Measurements from ENCODE around the gene A4GNT. TPM values are rescaled to one million over a fixed set of nuclear protein-coding genes. Genes with fewer than 3 reads are reported as not detected.
"Not testable (repeated sequence)": the region's sequence is repeated elsewhere in the genome, so short reads cannot be mapped to it uniquely, and the experiment has no call there.

The A4GNT gene
- total RNA-seq, 2 donors from 2014 or later = not detected

DNA sequence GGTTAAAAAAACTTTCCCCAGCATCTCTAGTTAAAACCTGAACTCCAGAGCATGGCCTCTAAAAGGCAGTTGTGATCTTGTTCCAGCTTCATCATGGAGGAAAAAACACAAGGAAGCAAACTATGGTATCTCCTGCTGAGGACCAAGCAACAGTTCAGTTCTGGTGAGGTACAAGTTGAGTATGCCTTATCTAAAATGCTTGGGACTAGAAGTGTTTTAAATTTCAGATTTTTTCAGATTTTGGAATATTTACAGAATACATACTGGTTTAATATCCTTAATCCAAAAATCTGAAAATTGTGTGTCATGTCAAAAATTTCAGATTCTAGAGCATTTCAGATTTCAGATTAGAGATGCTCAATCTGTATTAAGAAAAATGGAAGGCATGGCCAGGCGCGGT lies 32.9 kb upstream of the A4GNT start:
- no peak overlapping the region for H3K4me3 ChIP-seq
- peaks cover 3% of the 10 kb centered on the region for H3K36me3 ChIP-seq
- TF ChIP-seq, protein P1, sequence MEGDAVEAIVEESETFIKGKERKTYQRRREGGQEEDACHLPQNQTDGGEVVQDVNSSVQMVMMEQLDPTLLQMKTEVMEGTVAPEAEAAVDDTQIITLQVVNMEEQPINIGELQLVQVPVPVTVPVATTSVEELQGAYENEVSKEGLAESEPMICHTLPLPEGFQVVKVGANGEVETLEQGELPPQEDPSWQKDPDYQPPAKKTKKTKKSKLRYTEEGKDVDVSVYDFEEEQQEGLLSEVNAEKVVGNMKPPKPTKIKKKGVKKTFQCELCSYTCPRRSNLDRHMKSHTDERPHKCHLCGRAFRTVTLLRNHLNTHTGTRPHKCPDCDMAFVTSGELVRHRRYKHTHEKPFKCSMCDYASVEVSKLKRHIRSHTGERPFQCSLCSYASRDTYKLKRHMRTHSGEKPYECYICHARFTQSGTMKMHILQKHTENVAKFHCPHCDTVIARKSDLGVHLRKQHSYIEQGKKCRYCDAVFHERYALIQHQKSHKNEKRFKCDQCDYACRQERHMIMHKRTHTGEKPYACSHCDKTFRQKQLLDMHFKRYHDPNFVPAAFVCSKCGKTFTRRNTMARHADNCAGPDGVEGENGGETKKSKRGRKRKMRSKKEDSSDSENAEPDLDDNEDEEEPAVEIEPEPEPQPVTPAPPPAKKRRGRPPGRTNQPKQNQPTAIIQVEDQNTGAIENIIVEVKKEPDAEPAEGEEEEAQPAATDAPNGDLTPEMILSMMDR (IDR thresholded peaks at IDR 0.05) = no peak
- H3K9me3 ChIP-seq = no peaks in the 10 kb centered on the region
- no peak overlapping the region for H3K27ac ChIP-seq
- no peaks in the 10 kb centered on the region for H3K27me3 ChIP-seq
- H3K4me1 ChIP-seq = no peaks in the 10 kb centered on the region
- DNase-seq = no peak
- intact Hi-C loops (cut with DNase I) = no loop called here
- H3K9ac ChIP-seq (ENCODE audit: low read depth in 2 of 2, low read length in 2 of 2) = no peak overlapping the region

DNA sequence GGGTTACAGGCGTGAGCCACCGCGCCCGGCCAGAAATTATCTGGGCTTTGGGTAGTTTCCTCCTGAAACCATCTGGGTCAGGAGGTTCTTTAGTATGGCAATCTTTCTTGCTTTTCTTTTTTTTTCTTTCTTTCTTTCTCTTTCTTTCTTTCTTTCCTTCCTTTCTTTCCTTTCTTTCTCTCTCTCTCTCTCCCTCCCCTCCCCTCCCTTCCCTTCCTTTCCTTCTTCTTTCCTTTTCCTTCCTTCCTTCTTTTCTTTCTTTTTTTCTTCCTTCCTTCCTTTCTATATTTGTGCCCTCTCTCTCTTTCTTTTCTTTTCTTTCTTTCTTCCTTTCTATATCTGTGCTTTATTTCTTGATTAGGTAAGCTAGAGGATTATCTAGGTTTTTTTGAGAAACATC lies 25.6 kb upstream of the A4GNT start:
- Histone ChIP-seq H3K36me3 (peaks cover 3% of the 10 kb centered on the region), H3K9ac (ENCODE audit: low read depth in 2 of 2, low read length in 2 of 2) (no peak overlapping the region), H3K27me3 (no peaks in the 10 kb centered on the region), H3K4me3 (no peak overlapping the region), H3K4me1 (no peaks in the 10 kb centered on the region), H3K27ac (no peak overlapping the region), H3K9me3 (no peaks in the 10 kb centered on the region)
- DNase-seq = no peak
- intact Hi-C loops (cut with DNase I) = no loop called here
- TF ChIP-seq, protein P1 (IDR thresholded peaks at IDR 0.05) = no peak

DNA sequence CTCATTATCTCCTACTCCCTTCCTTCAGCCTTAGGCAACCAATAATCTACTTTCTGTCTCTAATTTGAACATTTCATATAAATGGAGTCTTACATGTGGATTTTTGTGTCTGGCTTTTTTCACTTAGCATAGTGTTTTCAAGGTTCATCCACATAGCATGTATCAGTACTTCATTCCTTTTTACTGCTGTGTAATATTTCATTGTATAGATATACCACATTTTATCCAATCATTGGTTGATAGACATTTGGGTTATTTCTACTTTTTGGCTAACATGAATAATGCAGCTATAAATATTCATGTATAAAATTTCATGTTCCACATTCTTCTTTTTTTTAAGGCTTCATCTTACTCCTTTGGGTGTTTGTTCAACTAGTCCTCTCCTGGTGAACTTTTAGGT lies 22.3 kb upstream of the A4GNT start:
- H3K4me1 ChIP-seq = no peaks in the 10 kb centered on the region
- intact Hi-C loops (cut with DNase I) = no loop called here
- H3K36me3 ChIP-seq = no peaks in the 10 kb centered on the region
- DNase-seq = no peak
- no peak overlapping the region for H3K9ac ChIP-seq (ENCODE audit: low read depth in 2 of 2, low read length in 2 of 2)
- H3K27me3 ChIP-seq = no peaks in the 10 kb centered on the region
- TF ChIP-seq, protein P1 (IDR thresholded peaks at IDR 0.05) = no peak
- no peak overlapping the region for H3K27ac ChIP-seq
- no peak overlapping the region for H3K4me3 ChIP-seq
- H3K9me3 ChIP-seq = no peaks in the 10 kb centered on the region

DNA sequence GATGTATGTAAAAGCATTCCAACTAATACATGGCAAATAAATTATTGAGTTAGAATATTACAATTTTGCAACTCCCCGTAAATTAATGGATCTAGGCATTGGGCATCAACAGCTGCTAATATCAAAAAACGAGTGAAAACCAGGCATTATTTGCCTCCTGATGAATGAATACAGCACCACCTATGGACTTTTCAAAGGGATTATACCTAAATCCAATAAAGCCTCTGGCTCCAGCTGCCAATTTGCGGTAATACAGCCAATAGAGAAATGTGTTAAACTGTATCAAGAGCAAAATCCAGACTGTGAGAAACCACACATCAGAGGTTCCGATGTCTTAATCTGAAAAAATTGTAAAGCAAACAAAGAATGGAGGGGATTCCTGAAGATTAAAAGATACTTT lies 16.3 kb upstream of the A4GNT start:
- Histone ChIP-seq H3K9ac (ENCODE audit: low read depth in 2 of 2, low read length in 2 of 2) (no peak overlapping the region), H3K9me3 (no peaks in the 10 kb centered on the region), H3K27ac (no peak overlapping the region), H3K4me1 (no peaks in the 10 kb centered on the region), H3K36me3 (no peaks in the 10 kb centered on the region), H3K4me3 (no peak overlapping the region), H3K27me3 (no peaks in the 10 kb centered on the region)
- intact Hi-C loops (cut with DNase I) = no loop called here
- TF ChIP-seq, protein P1 (IDR thresholded peaks at IDR 0.05) = no peak
- no peak for DNase-seq

DNA sequence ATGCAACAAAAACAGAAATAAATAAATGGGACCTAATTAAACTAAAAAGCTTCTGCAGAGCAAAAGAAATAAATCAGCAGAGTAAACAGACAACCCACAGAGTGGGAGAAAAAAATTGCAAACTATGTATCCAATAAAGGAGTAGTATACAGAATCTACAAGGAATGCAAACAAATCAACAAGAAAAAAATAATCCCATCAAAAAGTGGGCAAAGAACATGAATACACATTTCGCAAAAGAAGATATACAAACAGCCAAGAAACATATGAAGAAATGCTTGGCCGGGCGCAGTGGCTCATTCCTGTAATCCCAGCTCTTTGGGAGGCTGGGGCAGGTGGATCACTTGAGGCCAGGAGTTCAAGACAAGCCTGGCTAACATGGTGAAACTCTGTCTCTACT lies 10.0 kb upstream of the A4GNT start:
- H3K4me1 ChIP-seq; H3K36me3 ChIP-seq; H3K4me3 ChIP-seq; H3K27me3 ChIP-seq; intact Hi-C loops (cut with DNase I); H3K9ac ChIP-seq (ENCODE audit: low read depth in 2 of 2, low read length in 2 of 2); H3K9me3 ChIP-seq; H3K27ac ChIP-seq; DNase-seq: not testable (repeated sequence)

DNA sequence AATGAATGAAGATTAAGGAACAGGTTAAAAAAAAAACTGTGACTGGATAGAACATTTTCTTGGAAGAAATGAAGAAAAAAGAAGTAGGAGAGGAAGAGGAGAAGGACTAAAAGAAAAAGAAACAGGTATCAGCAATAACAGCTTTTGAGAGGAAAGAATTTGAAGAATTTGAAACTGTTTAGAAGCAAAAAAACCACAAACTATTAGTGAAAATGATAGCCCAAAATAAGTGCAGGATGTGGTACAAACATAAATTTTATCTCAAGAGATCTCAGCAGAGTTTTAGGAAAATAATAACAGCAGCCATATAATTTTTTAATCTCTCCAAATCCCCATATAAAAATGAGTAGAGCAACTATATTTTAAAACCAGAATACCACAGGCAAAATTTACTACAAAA lies 8.8 kb upstream of the A4GNT start:
- no peak overlapping the region for H3K9ac ChIP-seq (ENCODE audit: low read depth in 2 of 2, low read length in 2 of 2)
- no peaks in the 10 kb centered on the region for H3K36me3 ChIP-seq
- H3K27me3 ChIP-seq = no peaks in the 10 kb centered on the region
- TF ChIP-seq, protein P1 (IDR thresholded peaks at IDR 0.05) = no peak
- no peaks in the 10 kb centered on the region for H3K9me3 ChIP-seq
- no peaks in the 10 kb centered on the region for H3K4me1 ChIP-seq
- intact Hi-C loops (cut with DNase I) = no loop called here
- H3K27ac ChIP-seq = no peak overlapping the region
- no peak overlapping the region for H3K4me3 ChIP-seq
- no peak for DNase-seq
